Measurements from ENCODE around the gene MAPK11.
A peak's percentile ranks its signal among the peaks of the same experiment; 100 is the strongest.

The MAPK11 gene

GRCh38 chr22:50246242-50247175 lies 23.7 kb downstream of the MAPK11 start:
- no peak for DNase-seq

- peak in 2 of 6 experiments; percentile 75 to 82 for DNase-seq
Measured at GRCh38 chr22:50245214-50246072, 24.7 kb downstream of the MAPK11 start.

GRCh38 chr22:50244420-50245213 lies 25.6 kb downstream of the MAPK11 start, which contains the start of gene TUBGCP6:
TUBGCP6 (minus strand) TSS chr22:50245023; CDS start chr22:50244459, 564 bp downstream.
- DNase-seq = peak; percentile 82 to 93 (median 88)

GRCh38 chr22:50243685-50244419 lies 26.3 kb downstream of the MAPK11 start:
- DNase-seq = peak in 1 of 6 experiments; percentile 38

- DNase-seq = no peak
Measured at GRCh38 chr22:50242406-50242949, 27.7 kb downstream of the MAPK11 start.

GRCh38 chr22:50238755-50239154 lies 31.4 kb downstream of the MAPK11 start:
- DNase-seq = no peak

GRCh38 chr22:50236731-50237409 lies 33.3 kb downstream of the MAPK11 start:
- DNase-seq = no peak

GRCh38 chr22:50233223-50233622 lies 37.0 kb downstream of the MAPK11 start:
- no peak for DNase-seq

- no peak for DNase-seq
Measured at GRCh38 chr22:50232481-50233151, 37.6 kb downstream of the MAPK11 start.

GRCh38 chr22:50229370-50229769 lies 40.8 kb downstream of the MAPK11 start:
- DNase-seq = no peak

- DNase-seq = no peak
Measured at GRCh38 chr22:50228366-50228765, 41.8 kb downstream of the MAPK11 start.

GRCh38 chr22:50227579-50228215 lies 42.5 kb downstream of the MAPK11 start:
- DNase-seq = no peak

- no peak for DNase-seq
Measured at GRCh38 chr22:50226875-50227165, 43.4 kb downstream of the MAPK11 start.

- no peak for DNase-seq
Measured at GRCh38 chr22:50226063-50226874, 43.9 kb downstream of the MAPK11 start.

GRCh38 chr22:50225200-50225969 lies 44.8 kb downstream of the MAPK11 start:
- DNase-seq = no peak

GRCh38 chr22:50224071-50224470 lies 46.1 kb downstream of the MAPK11 start:
- DNase-seq = no peak

- DNase-seq = no peak
Measured at GRCh38 chr22:50222508-50222907, 47.7 kb downstream of the MAPK11 start.

Data from stimulated activated naive CD4-positive, alpha-beta T cell (primary cell).